Measurements from ENCODE around the gene LMNTD2. TPM values are rescaled to one million over a fixed set of nuclear protein-coding genes. Genes with fewer than 3 reads are reported as not detected.

The LMNTD2 gene
- total RNA-seq, 1 donor from 2014 or later: 1.7 TPM

GRCh38 chr11:568306-569157, 8.0 kb upstream of the LMNTD2 start:
- DNase-seq (ENCODE audit: low read depth): peak; percentile 75

GRCh38 chr11:567629-568292, 7.2 kb upstream of the LMNTD2 start:
- DNase-seq (ENCODE audit: low read depth): no peak

DNA sequence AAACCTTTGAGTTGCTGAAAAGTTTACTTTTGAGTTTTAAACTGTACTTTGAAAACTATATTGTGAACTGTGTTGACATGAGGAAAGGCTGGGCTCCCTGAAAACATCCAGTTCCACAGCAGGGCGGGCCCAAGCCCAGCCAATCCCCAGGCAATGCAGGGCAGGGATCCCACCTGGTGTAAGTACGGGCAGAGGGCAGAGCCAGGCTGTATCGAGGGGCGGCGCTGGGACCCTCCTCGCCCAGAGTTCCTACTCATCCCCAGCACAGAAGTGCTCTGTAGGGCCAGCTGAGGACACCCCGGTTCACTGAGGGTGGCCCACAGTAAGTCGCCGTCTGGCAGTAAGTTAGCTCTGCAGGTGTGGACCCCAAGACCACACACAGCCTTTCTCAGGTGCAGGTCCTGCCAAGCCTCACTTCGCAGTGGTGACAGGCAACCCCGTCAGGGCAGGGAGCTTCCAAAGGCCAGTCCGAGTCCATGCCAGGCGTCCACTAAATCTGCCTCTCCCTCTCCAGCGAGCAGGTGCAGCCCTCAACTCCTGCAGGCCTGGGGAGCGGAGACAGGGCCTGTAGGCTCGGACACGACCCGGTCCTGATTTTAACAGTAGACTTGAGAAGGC, 6.6 kb upstream of the LMNTD2 start:
- no peak for DNase-seq (ENCODE audit: low read depth)

DNA sequence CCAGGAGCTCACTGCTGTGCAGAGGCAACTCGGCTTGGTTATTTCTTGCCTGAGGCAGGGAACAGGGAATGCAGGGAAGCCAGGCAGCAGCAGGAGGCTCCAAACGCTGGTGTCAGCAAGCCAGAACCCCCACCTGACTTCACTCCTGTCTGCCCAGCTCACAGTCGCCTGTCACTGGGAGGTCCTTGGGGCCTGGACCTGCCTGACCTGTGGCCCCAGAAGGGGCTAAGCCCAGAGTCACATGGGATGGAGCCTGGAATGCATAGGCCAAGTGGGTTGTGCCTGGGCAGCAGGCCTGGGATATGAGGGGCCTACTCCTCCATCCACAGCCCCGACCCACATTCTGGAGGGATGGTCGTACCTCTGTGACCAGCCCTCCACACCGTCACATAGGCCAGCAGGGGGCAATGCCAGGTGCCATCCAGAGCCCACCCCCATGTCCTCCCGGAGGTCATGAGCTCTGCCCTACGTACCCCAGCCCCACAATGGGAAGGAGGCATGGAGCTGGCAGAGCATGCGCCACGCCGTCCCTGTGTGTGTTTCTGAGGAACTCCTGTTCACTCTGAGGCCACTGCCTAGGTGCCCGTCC, 5.5 kb upstream of the LMNTD2 start:
- DNase-seq (ENCODE audit: low read depth): peak; percentile 23

DNA sequence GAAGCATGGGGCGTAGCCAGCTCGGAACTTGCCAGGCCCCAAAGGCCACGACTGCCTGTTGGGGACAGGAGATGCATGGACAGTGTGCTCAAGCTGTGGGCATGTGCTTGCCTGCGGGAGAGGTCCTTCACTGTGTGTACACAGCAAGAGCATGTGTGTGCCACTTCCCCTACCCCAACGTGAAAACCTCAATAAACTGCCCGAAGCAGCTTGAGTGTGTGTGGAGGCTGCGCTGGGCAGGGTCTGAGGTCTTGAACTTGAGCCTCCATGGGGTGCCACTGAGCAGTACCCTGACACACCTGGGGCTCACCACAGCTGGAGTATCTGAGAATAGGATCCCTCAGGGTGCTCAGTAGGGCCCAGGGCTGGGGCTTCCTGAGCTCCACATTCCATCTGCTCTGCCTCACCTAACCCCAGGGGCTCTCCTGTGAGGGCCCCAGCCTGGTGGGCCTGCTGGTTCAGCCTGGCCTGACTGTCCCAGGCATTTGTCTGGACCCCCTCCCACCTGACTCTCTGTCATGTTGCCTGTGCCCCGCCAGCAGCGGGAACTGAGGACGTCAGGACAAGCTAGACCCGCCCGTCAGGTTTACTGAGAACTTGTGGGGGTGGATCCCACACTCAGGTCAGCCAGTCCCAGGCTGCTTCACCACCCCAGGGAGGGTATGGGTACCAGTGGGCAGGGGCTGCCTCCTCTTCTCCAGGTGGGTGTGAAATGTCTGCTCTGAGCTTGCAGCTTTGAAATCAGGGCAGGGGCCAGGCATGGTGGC, 3.5 kb upstream of the LMNTD2 start:
- no peak for DNase-seq (ENCODE audit: low read depth)

DNA sequence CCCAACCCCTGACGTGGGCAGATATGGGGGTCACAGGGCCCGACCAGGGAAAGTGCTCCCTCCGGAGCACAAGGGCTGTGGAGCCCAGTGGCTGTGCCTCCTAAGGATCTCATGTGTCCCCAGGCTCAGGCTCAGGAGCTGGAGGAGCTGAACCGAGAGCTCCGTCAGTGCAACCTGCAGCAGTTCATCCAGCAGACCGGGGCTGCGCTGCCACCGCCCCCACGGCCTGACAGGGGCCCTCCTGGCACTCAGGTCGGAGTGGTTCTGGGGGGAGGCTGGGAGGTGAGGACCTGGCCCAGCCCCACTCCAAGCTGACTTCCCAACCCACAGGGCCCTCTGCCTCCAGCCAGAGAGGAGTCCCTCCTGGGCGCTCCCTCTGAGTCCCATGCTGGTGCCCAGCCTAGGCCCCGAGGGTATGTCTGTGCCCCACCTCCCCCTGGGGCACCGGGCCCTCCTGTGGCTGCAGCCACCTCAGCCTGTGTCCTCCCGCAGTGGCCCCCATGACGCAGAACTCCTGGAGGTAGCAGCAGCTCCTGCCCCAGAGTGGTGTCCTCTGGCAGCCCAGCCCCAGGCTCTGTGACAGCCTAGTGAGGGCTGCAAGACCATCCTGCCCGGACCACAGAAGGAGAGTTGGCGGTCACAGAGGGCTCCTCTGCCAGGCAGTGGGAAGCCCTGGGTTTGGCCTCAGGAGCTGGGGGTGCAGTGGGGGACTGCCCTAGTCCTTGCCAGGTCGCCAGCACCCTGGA, 2.7 kb upstream of the LMNTD2 start:
- DNase-seq (ENCODE audit: low read depth): no peak

GRCh38 chr11:562046-562645, 1.6 kb upstream of the LMNTD2 start:
- DNase-seq (ENCODE audit: low read depth): no peak

DNA sequence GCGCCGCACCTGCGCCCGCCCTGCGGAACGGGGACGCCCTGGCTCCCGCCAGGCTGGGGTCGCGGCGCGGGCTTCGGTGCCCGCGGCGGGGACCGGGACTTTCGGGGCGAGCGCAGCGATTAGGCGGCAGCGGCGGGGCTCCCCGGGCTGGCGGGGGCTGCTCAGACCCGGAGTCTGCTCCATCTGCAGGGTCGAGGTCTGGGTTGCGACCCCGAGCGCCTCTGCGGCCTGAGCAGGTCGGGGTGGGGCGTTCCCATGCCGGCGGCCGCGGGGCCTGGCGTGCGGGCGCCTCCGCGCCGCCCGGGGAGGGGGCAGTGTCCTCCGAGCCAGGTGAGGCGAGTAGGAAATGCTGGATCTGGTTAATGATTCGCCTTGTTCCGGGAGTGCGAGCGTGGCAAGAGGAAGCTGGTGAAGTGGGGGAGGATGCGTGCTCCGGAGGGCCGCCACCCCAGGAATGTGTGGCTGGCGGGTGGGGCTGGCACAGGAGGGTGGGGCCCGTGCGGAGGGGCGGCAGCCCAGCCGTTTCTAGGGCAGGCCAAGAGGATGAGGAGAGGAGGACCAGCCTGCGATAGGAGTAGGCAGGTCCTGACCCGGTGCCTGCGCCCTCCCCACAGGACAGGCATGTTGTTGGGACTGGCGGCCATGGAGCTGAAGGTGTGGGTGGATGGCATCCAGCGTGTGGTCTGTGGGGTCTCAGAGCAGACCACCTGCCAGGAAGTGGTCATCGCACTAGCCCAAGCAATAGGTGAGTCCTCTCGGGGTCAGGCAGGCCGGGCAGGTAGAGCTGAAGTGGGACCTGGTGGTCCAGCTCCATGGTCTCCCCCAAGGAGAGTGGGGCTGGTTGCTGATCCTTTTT, 838 bp upstream of the LMNTD2 start:
- DNase-seq (ENCODE audit: low read depth): peak; percentile 88

GRCh38 chr11:559712-560304, 730 bp downstream of the LMNTD2 start:
- peak; percentile 38 for DNase-seq (ENCODE audit: low read depth)

DNA sequence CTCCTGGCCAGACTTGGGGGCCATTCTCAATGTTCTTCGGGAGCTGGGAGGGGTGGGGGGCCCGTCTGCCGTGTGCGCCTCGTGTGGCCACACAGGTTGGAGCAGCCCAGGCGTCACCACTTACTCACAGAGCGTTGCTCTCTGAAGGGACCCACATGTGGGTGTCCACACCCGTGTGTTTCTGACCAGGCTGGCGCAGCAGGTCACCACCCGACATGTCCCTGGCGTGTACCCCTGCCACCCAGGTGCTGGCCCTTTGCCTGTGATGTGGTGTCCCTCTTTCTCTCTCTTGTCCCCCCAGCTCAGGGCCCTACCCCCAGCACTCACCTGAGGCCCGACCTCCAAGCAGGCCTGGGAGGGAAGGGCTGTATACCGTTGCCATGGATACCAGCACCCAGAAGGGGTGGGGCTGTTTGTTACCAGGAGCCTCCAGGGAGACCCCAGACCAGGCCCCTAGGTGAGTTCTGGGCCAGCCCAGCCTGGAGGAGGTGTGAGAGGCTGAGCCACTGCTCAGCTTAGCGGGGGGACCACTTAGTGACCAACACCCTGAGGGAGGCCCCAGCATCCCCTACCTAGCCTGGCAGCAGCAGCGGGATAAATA, 1.4 kb downstream of the LMNTD2 start:
- DNase-seq (ENCODE audit: low read depth): no peak

GRCh38 chr11:558503-558902, 2.0 kb downstream of the LMNTD2 start:
- no peak for DNase-seq (ENCODE audit: low read depth)

DNA sequence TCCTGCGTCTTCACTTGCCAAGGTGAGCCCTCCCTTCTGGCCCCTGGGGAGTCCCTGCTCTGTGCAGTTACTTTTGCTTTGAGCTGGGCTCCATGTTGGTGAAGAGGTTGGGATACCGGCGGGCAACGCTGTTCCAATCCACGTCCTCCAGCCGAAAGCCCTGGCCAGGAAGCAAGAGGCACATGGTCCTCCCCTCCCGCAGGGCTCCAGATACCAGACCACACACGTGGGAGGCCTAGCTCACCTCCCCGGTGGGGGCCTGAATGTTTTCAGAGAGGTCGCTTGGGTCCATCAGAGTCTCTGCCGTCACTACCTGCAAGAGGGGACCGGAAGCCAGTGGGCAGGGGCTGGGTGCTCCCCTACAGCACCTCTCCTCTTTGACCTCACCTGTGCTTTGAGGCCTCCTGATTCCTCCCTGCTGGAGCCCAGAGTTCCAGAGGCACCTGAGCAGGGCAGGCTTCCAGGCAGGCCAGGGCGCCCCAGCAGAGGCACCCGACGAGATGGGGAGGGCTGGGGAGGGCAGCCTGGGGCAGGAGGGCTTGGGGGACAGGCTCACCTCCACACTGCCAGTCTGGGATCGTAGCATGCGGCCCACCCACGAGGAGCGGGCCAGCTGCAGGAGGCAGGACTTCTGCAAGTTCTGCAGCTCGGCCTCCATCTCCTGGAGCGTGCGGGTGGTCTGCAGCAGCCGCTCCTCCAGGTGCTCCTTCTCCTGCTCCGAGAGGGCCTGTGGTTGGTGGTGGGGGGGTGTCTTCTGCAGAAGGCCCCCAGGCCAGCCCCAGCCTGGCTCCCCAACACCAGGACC, 3.0 kb downstream of the LMNTD2 start:
- no peak for DNase-seq (ENCODE audit: low read depth)

GRCh38 chr11:556662-557256, 3.8 kb downstream of the LMNTD2 start:
- no peak for DNase-seq (ENCODE audit: low read depth)

DNA sequence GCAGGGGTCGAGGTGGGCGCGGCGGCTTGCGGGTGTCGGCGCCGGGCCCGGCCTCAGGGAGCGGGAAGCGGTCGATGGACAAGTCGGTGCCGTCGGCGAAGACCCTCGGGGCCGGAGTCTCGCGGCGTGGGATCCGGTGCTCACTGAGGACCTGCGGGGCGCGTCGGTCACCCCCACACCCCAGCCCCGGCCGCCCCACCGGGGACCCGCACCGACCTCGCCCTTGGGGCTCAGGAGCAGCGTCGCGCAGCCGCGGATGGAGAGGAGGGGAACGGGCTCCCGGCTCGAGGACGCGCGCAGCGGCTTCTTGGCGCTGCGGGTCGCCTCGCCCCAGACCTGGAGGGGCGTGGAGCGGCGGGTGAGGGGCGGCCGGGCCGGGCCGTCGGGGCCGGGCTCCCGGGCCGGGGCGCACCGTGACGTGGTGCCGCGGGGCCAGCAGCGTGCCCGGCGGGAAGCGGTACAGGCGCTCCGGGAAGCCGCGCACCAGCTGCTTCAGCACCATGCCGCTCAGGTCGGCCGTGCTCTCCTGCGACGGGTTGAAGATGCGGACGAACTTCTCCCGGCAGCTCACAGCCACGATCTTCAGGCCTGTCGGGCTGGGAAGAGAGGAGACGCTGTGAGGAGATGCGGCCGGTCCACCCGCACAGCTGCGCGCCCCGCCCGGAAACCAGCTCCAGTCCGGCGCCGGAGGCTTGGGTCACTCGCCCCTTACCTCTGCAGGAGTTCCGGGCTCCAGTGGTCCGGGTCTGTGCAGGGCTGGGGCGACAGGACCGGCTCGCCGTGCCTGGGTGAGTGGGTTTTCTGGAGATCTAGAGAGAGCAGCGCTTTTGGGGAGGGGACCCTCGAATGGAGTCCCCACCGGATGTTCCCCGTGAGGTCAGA, 4.5 kb downstream of the LMNTD2 start:
- no peak for DNase-seq (ENCODE audit: low read depth)

DNA sequence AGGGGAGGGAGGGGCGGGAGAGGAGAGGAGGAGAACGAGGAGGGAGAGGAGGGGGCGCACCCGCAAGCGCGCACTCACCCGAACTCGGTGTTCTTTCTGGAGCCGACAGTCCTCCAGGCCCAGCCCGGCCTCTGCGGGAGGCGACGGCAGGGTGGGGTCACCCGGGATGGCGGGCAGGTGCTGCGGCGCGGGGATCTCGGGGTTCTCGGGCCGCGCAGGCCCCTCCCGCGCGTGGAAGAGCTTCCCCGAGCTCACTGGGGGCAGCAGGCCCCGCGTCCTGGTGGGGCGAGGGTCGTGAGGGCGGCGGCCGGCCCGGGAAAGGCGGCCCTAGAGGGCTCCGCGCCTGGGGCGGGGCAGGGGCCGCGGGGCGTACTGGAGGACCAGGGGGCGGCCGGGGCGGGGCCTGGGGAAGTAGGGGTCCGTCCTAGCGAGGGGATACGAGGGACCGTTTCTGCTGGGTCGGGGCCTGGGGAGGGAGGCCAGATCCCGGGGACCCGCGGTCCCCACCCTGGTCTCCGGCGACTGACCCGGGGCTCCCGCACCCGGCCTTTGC, 5.2 kb downstream of the LMNTD2 start:
- no peak for DNase-seq (ENCODE audit: low read depth)

All from renal cortical epithelial cell (primary cell).